Fibroblast of the aortic adventitia (primary cell): ENCODE results near the gene PATZ1. TPM values are rescaled to one million over a fixed set of nuclear protein-coding genes. Genes with fewer than 3 reads are reported as not detected.
A peak's percentile ranks its signal among the peaks of the same experiment; 100 is the strongest.

Experiments
- DNase-seq: peaks from one replicate; pipeline ENCODE4 v3.0.0-alpha.2; 2010; ENCODE audit warnings: low read depth
- H3K4me3 ChIP-seq: 2 replicates; pipeline ENCODE4 v1.5.1; 2011; ENCODE audit warnings: low read depth, mild to moderate bottlenecking, control low read depth, low read length, moderate library complexity
- CTCF ChIP-seq: IDR thresholded peaks from 2 replicates; pipeline ENCODE4 v1.5.1; 2011; ENCODE audit warnings: mild to moderate bottlenecking, low read length, control low read depth, inconsistent platforms; ENCODE audit not compliant: insufficient read depth
- total RNA-seq: library from RNA; depleted of rRNA; stranded (reverse); fragments of >200 nt; gene quantifications from 2 replicates; pipeline ENCODE4 v1.2.3, GENCODE V29; 2012; ENCODE audit warnings: low replicate concordance

PATZ1 gene
- total RNA-seq, 1 donor: 14.3 TPM

- peak; percentile 72 for DNase-seq
- H3K4me3 ChIP-seq: peak overlapping the region; percentile 71
- TF ChIP-seq CTCF: no peak
Measured at GRCh38 chr22:31347251-31348008, 1.3 kb upstream of the PATZ1 start.

- no peak for TF ChIP-seq CTCF
- DNase-seq: peak; percentile 39
- H3K4me3 ChIP-seq: peak overlapping the region; percentile 71
Measured at GRCh38 chr22:31346733-31347250, 646 bp upstream of the PATZ1 start.

DNA sequence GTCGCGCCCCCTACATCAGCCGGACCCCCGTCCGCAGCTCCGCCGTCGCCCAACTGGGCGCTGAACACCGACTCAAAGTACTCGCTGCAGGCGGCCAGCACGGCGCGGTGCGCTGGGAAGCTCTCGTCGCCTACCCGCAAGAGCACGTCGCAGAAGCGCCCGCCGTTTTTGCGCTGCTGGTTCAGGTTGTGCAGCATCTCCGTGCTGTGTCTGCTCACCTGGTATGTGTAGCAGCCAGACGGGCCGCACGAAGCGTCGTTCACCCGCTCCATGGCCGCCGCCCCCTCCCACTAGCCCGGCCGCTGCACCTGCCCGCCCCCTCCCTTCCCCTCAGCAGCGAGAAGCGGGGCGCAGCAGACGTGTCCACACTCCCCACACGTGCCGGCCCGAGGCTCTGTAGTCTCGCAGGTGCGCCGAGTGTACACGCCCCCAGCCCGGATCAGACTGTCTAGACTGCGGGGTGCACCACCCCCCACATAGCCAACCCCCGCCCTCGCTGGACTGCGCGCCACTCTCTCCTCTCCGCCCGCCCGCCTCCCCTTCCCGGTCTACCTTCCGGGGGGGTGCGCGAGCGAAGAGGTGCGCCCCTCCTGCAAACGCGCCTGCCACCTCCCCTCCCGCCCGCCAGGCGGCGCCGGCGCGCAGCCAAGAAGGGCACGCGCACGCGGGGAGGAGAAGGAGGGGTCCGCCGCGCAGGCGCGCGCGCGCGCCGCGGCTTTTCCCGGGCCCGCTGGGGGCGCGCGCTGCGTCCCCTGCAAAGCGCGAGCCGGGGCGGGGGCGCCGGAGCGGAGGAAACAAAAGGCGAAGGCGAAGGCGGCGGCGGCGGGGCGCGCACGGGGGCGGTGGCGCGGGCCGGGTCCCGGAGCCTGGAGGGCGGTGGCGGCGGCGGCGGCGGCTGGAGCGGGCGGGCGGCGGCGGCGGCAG lies 553 bp downstream of the PATZ1 start:
- DNase-seq: peak; percentile 77
- peak overlapping the region; percentile 71 for H3K4me3 ChIP-seq
- peak; percentile 64 for TF ChIP-seq CTCF

GRCh38 chr22:31344578-31345330 lies 1.4 kb downstream of the PATZ1 start:
- DNase-seq: peak; percentile 29
- no peak for TF ChIP-seq CTCF
- peak overlapping the region; percentile 71 for H3K4me3 ChIP-seq

- TF ChIP-seq CTCF: no peak
- no peak for DNase-seq
- peak overlapping the region; percentile 13 for H3K4me3 ChIP-seq
Measured at GRCh38 chr22:31344256-31344577, 1.9 kb downstream of the PATZ1 start.

DNA sequence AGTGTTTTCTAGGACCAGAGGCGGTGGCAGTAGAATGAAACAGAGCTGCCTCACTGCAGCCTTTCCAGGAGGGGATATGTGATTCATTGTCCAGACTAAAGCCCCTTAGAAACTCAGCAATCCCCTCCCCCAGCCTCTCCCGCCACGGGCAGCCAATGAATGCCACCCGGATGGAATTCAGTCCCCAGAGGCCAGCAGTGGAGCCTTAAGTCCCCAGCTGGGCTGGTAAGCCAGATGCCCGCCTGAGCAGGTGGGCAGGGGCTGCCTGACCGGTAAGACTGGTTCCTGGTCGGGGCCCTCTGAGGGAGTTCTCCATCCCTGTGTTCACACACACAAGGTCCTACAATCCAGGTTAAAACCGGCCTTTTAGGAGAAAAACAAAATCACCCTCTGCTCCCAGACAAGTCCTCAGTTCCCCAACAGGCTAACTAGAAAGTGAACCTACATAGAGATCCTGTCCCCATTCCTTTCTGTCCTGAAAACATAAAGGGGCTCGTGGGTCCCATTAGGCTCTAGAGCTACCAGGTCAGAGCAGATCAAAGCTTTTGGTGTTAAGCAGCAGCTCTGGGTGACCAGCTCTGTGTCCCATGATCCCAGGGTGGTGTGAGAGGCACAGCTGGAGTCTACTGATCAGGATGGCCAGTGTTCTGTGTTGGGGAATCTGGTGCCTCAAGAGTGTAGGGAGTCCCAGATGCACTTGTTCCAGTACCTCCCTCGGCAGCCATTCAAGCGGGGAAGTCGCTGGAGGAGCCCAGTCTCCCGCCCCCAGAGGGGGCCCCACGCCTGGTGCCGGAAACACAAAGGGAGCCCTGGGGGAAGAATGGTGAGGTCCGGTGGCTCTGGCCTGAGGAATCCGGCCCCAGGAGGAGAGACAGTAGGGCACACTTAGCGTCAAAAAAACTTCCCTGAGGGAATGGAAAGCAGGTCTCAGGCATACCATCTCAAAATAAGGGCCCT lies 2.6 kb downstream of the PATZ1 start:
- DNase-seq: no peak

More for the DNA sequence above, 2.6 kb downstream of the PATZ1 start:
- no peak for TF ChIP-seq CTCF
- H3K4me3 ChIP-seq: peak overlapping the region; percentile 37
